Measurements from ENCODE around the gene VMO1. TPM values are rescaled to one million over a fixed set of nuclear protein-coding genes. Genes with fewer than 3 reads are reported as not detected.

VMO1 gene
- polyA plus RNA-seq, 1 experiment = not detected

DNA sequence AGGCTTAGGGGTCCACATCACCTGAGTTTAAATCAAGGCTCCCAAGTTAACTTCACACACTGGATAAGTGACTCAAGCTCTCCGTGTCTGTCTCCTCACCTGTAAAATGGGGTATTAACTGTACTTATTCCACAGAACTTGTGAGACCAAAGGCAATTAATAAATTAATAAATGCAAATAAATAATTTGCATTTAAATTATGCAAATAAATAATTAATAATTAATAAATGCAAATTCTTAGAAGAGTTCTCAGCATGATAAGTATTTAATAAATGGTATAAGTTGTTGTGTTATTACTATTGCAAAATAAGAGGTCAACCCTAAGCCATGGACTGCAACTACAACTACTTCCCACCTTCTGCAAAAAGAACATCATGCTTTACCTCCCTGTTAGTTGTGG lies 32.8 kb downstream of the VMO1 start:
- Histone ChIP-seq H3K4me3 (ENCODE audit: low read depth, low read length) (no peak overlapping the region), H3K27me3 (ENCODE audit: control insufficient read depth, insufficient read depth, low read length) (peaks cover 35% of the 10 kb centered on the region)
- DNase-seq (ENCODE audit: low read depth, low spot score) = no peak

DNA sequence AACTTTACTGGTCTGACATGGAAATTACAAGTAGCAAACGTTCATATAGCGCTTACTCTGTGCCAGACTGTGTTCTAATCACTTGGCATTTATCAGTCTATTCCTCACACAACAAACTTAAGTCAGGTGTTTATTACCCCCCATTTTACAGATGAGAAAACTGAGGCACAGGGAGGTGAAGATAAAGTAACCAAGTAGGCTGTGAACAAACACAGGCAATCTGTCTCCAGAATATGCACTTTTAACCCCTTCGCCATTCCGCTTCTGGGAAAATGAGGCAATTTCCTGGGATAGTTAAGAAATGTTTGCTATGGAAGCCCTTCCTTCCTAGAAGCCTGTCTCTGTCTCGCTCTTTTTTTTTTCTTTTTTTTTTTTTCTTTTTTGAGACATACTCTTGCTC lies 34.2 kb downstream of the VMO1 start:
- peaks cover 37% of the 10 kb centered on the region for H3K27me3 ChIP-seq (ENCODE audit: control insufficient read depth, insufficient read depth, low read length)
- DNase-seq (ENCODE audit: low read depth, low spot score) = no peak

More for the DNA sequence above, 32.8 kb downstream of the VMO1 start:
- no peaks in the 10 kb centered on the region for H3K9me3 ChIP-seq (ENCODE audit: control insufficient read depth, insufficient read depth, low read length)
- H3K27ac ChIP-seq (ENCODE audit: low read depth, low read length) = no peak overlapping the region
- ChIA-PET CTCF (no interaction called here), POLR2A (no interaction called here)
- TF ChIP-seq CTCF (IDR thresholded peaks at IDR 0.05; ENCODE audit: low read depth, low read length) = no peak

DNA sequence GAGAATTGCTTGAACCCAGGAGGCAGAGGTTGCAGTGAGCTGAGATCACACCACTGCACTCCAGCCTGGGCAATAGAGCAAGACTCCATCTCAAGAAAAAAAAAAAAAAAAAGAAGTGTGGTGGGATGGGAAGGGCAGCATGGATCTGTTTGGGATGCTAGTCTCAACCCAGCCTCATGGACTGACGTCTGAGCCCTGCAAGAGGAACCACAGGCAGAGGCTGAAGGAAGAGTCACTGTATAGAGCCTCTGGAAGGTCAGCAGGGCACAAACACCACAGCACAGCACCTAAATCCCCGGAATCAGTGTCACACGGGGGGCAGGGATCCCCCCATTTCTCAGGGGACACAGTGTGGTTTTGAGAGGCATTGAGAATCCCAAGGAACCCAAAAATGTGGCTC lies 35.6 kb downstream of the VMO1 start:
- H3K27ac ChIP-seq (ENCODE audit: low read depth, low read length) = no peak overlapping the region
- no peaks in the 10 kb centered on the region for H3K9me3 ChIP-seq (ENCODE audit: control insufficient read depth, insufficient read depth, low read length)
- TF ChIP-seq CTCF (IDR thresholded peaks at IDR 0.05; ENCODE audit: low read depth, low read length) = no peak
- no peak overlapping the region for H3K4me3 ChIP-seq (ENCODE audit: low read depth, low read length)
- peaks cover 42% of the 10 kb centered on the region for H3K27me3 ChIP-seq (ENCODE audit: control insufficient read depth, insufficient read depth, low read length)
- ChIA-PET CTCF (no interaction called here), POLR2A (no interaction called here)
- DNase-seq (ENCODE audit: low read depth, low spot score) = no peak

More for the DNA sequence above, 34.2 kb downstream of the VMO1 start:
- CTCF ChIA-PET = interaction anchor here (0.5 kb wide), 1 partner anchor 42 kb away, joined by 4 read pairs; the partner anchor contains the start of gene ARRB2
- TF ChIP-seq CTCF (IDR thresholded peaks at IDR 0.05; ENCODE audit: low read depth, low read length) = no peak
- Histone ChIP-seq H3K27ac (ENCODE audit: low read depth, low read length) (no peak overlapping the region), H3K4me3 (ENCODE audit: low read depth, low read length) (no peak overlapping the region), H3K9me3 (ENCODE audit: control insufficient read depth, insufficient read depth, low read length) (no peaks in the 10 kb centered on the region)
- POLR2A ChIA-PET = interaction anchor here (0.6 kb wide), 1 partner anchor 32 kb away, joined by 4 read pairs; no protein-coding TSS in a partner anchor

DNA sequence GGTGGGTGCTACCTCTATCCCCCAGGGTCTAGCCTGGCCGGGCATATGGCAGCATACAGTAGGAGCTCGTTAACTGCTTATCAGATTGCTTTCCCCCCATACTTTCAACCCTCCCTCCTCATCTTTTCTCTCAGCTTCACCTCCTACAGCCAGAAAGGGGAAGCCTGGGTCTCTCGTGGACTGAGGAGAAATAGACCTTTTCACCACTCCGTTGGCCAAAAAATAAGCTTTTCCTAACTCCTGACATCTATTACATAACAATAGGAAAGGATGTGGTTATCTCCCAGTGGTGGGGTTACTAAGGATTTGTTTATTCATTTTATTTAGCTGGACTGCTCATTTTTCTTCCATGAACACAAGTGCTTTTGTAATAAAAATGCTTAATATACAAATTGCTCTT lies 37.5 kb downstream of the VMO1 start:
- POLR2A ChIA-PET = no interaction called here
- Histone ChIP-seq H3K27ac (ENCODE audit: low read depth, low read length) (no peak overlapping the region), H3K4me3 (ENCODE audit: low read depth, low read length) (no peak overlapping the region), H3K9me3 (ENCODE audit: control insufficient read depth, insufficient read depth, low read length) (no peaks in the 10 kb centered on the region), H3K27me3 (ENCODE audit: control insufficient read depth, insufficient read depth, low read length) (peaks cover 55% of the 10 kb centered on the region)
- TF ChIP-seq CTCF (IDR thresholded peaks at IDR 0.05; ENCODE audit: low read depth, low read length) = no peak
- DNase-seq (ENCODE audit: low read depth, low spot score) = no peak
- CTCF ChIA-PET = no interaction called here

DNA sequence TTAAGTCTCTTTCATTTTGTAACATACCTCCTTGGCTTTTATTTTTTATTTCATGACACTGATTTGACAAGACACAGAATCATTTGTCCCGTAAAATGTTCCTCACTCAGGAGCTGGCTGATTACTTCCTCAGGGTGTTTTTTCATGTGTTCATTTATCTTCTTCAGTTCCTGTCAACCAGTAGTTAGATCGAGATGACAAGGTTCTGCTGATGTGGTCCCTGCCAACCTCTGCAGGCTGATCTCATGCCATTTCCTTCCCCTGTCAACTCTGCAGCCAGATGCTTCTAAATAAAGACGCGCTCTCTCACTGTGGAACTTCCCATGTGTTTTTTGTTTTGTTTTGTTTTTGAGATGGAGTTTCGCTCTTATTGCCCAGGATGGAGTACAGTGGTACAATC lies 38.3 kb downstream of the VMO1 start:
- ChIA-PET POLR2A (interaction anchor here (1.1 kb wide), 1 partner anchor 48 kb away, joined by 7 read pairs; the partner anchor contains the start of gene PSMB6), CTCF (no interaction called here)
- H3K27ac ChIP-seq (ENCODE audit: low read depth, low read length) = no peak overlapping the region
- no peaks in the 10 kb centered on the region for H3K9me3 ChIP-seq (ENCODE audit: control insufficient read depth, insufficient read depth, low read length)
- DNase-seq (ENCODE audit: low read depth, low spot score) = no peak
- no peak overlapping the region for H3K4me3 ChIP-seq (ENCODE audit: low read depth, low read length)
- TF ChIP-seq CTCF (IDR thresholded peaks at IDR 0.05; ENCODE audit: low read depth, low read length) = no peak
- peaks cover 57% of the 10 kb centered on the region for H3K27me3 ChIP-seq (ENCODE audit: control insufficient read depth, insufficient read depth, low read length)
